Spleen (tissue), 7 donors: Measurements from ENCODE around the gene IFT43.

Experiments used
- POLR2A ChIP-seq, 3 donors: fragments of 450-650 bp; IDR thresholded peaks; one replicate each; pipeline ENCODE4 v1.5.1; 2017; ENCODE audit warnings: antibody characterized with exemption in 3 of 3, mild to moderate bottlenecking in 1 of 3
- TF ChIP-seq, protein P1 (sequence below), 11 experiments: fragments of 200-600 bp in 7 of 11; fragments of 450-650 bp in 4 of 11; sonication (generic) in 4 of 11; IDR thresholded peaks in 8 of 11; conservative IDR thresholded peaks in 3 of 11; 1 replicate in 7 of 11; 2 replicates in 4 of 11; pipeline versions ENCODE4 v1.4.0 to v1.8.0; 2016 to 2021; ENCODE audit warnings: antibody characterized with exemption in 11 of 11, inconsistent platforms in 4 of 11, mild to moderate bottlenecking in 1 of 11
- donor health status: DM: no; HTN: no; CAD: no; lungs with moderate emphysema.
- donor health status: DM: no; HTN: no; CAD: no.
- donor health status: DM: no; HTN: no; CAD: no.

DNA sequence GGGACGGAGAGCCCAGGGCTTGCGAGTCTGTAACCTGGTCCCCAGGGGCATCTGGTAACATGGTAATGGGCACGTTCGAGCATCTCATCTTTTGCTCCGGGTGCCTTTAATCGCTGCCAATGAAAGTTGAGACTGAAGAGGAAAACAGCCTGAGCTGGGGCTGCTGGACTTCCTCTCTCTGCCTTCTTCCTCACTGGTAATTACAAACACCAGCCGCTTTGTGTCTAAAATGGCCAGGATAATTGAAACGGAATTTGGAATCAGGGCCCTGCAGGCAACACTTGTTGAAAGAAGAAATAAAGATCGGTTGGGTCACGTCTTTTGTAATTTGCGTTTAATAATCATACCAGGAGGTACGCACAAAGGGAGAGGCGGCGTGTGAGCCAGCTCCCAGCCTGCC, 114.7 kb downstream of the IFT43 start:
- TF ChIP-seq, protein P1, sequence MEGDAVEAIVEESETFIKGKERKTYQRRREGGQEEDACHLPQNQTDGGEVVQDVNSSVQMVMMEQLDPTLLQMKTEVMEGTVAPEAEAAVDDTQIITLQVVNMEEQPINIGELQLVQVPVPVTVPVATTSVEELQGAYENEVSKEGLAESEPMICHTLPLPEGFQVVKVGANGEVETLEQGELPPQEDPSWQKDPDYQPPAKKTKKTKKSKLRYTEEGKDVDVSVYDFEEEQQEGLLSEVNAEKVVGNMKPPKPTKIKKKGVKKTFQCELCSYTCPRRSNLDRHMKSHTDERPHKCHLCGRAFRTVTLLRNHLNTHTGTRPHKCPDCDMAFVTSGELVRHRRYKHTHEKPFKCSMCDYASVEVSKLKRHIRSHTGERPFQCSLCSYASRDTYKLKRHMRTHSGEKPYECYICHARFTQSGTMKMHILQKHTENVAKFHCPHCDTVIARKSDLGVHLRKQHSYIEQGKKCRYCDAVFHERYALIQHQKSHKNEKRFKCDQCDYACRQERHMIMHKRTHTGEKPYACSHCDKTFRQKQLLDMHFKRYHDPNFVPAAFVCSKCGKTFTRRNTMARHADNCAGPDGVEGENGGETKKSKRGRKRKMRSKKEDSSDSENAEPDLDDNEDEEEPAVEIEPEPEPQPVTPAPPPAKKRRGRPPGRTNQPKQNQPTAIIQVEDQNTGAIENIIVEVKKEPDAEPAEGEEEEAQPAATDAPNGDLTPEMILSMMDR (IDR thresholded peaks at IDR 0.05 in 8 of 11, conservative IDR thresholded peaks at IDR 0.05 in 3 of 11), result no peak
- TF ChIP-seq POLR2A (IDR thresholded peaks at IDR 0.05), result no peak
